HCT116 (cell line): ENCODE data around the gene KISS1R.

Source experiments
- CEBPB ChIP-seq: IDR thresholded peaks from 2 replicates; pipeline ENCODE4 v1.6.1; 2012; ENCODE audit warnings: low read depth
- CTCF ChIP-seq, 3 experiments: fragments of 200-600 bp in 1 of 3; sonication (generic) in 1 of 3; IDR thresholded peaks in 2 of 3; conservative IDR thresholded peaks in 1 of 3; 2 replicates each; pipeline ENCODE4 v1.5.1; 2012 to 2017; ENCODE audit warnings: low read depth in 2 of 3, low read length in 2 of 3, antibody characterized with exemption in 1 of 3, borderline replicate concordance in 1 of 3, control low read depth in 1 of 3, mild to moderate bottlenecking in 1 of 3, mixed read lengths in 1 of 3, mixed run types in 1 of 3, moderate library complexity in 1 of 3; ENCODE audit not compliant: insufficient read depth in 1 of 3
- EZH2 ChIP-seq: fragments of 200-600 bp; sonication (generic); IDR thresholded peaks from 2 replicates; pipeline ENCODE4 v1.6.1; 2017; ENCODE audit warnings: antibody characterized with exemption, mixed run types
- POLR2A ChIP-seq: IDR thresholded peaks from 2 replicates; pipeline ENCODE4 v1.7.0; 2011; ENCODE audit warnings: borderline replicate concordance; ENCODE audit not compliant: insufficient read depth, insufficient read length; ENCODE audit errors: extremely low read depth
- POLR2AphosphoS5 ChIP-seq: IDR thresholded peaks from 2 replicates; pipeline ENCODE4 v1.6.1; 2011; ENCODE audit warnings: mild to moderate bottlenecking, low read depth, low read length, moderate library complexity
- RAD21 ChIP-seq: IDR thresholded peaks from 2 replicates; pipeline ENCODE4 v1.6.1; 2012; ENCODE audit warnings: low read depth, mild to moderate bottlenecking
- REST ChIP-seq: IDR thresholded peaks from 2 replicates; pipeline ENCODE4 v1.6.1; 2012; ENCODE audit warnings: low read depth
- SIN3A ChIP-seq: IDR thresholded peaks from 2 replicates; pipeline ENCODE4 v1.6.1; 2012; ENCODE audit warnings: low read depth
- SRF ChIP-seq: IDR thresholded peaks from 2 replicates; pipeline ENCODE4 v1.6.1; 2012; ENCODE audit warnings: low read depth

- TF ChIP-seq POLR2A (peak; percentile 41), CTCF (IDR thresholded peaks at IDR 0.05 in 2 of 3, conservative IDR thresholded peaks at IDR 0.05 in 1 of 3; ENCODE audit: borderline replicate concordance in 1 of 3, insufficient read depth in 1 of 3, low read depth in 2 of 3, low read length in 2 of 3) (no peak), SRF (no peak), CEBPB (no peak), EZH2 (no peak), RAD21 (no peak), POLR2AphosphoS5 (peak; percentile 77), REST (no peak), SIN3A (no peak; the same call in 1 of the 2 replicates)
Measured at GRCh38 chr19:892894-893689, 24.0 kb upstream of the KISS1R start, which contains the start of the genes MED16 and RNU6-9.
